ENCODE data around the gene UBE2L6. TPM values are rescaled to one million over a fixed set of nuclear protein-coding genes. Genes with fewer than 3 reads are reported as not detected.
A peak's percentile ranks its signal among the peaks of the same experiment; 100 is the strongest.
"Not testable (repeated sequence)": the region's sequence is repeated elsewhere in the genome, so short reads cannot be mapped to it uniquely, and the experiment has no call there.

UBE2L6 gene
- total RNA-seq, 3 donors from 2014 or later: 25.9 to 66.2 (median 48.1) TPM

GRCh38 chr11:57541169-57541568 lies 26.3 kb downstream of the UBE2L6 start:
- Histone ChIP-seq H3K9me3 (no peaks in the 10 kb centered on the region), H3K4me3 (no peak overlapping the region), H3K27ac (no peak overlapping the region), H3K4me1 (no peaks in the 10 kb centered on the region), H3K36me3 (no peaks in the 10 kb centered on the region), H3K27me3 (no peaks in the 10 kb centered on the region)
- intact Hi-C loops (cut with DNase I; ENCODE audit: low total_unique reads): no loop called here
- no peak for DNase-seq (ENCODE audit: low spot score in 2 of 2)
- TF ChIP-seq CTCF (IDR thresholded peaks at IDR 0.05) (no peak), POLR2A (IDR thresholded peaks at IDR 0.05) (no peak), POLR2AphosphoS5 (IDR thresholded peaks at IDR 0.05) (no peak)

GRCh38 chr11:57539342-57539741 lies 28.1 kb downstream of the UBE2L6 start:
- no peak for TF ChIP-seq POLR2AphosphoS5 (IDR thresholded peaks at IDR 0.05)
- no peak for TF ChIP-seq POLR2A (IDR thresholded peaks at IDR 0.05)
- TF ChIP-seq CTCF (IDR thresholded peaks at IDR 0.05): no peak
- Histone ChIP-seq H3K27me3 (no peaks in the 10 kb centered on the region), H3K4me1 (no peaks in the 10 kb centered on the region), H3K4me3 (no peak overlapping the region), H3K27ac (no peak overlapping the region), H3K36me3 (no peaks in the 10 kb centered on the region), H3K9me3 (no peaks in the 10 kb centered on the region)
- intact Hi-C loops (cut with DNase I; ENCODE audit: low total_unique reads): loop anchor here (2.0 to 5.0 kb wide), 2 partner anchors 61 to 622 kb away; no protein-coding TSS in a partner anchor
- no peak for DNase-seq (ENCODE audit: low spot score in 2 of 2)

- no peak for TF ChIP-seq POLR2AphosphoS5 (IDR thresholded peaks at IDR 0.05)
- no peak for TF ChIP-seq CTCF (IDR thresholded peaks at IDR 0.05)
- TF ChIP-seq POLR2A (IDR thresholded peaks at IDR 0.05): no peak
- Histone ChIP-seq H3K9me3 (no peaks in the 10 kb centered on the region), H3K4me3 (no peak within 1 kb of the TSS), H3K27me3 (no peaks in the 10 kb centered on the region), H3K27ac (no peak within 1 kb of the TSS), H3K36me3 (no peaks in the 10 kb centered on the region), H3K4me1 (no peaks in the 10 kb centered on the region)
- no peak for DNase-seq (ENCODE audit: low spot score in 2 of 2)
- intact Hi-C loops (cut with DNase I; ENCODE audit: low total_unique reads): loop anchor here (5.0 kb wide), 1 partner anchor 620 kb away; no protein-coding TSS in a partner anchor
These were observed 30.4 kb downstream of the UBE2L6 start, which contains the start of gene SMTNL1 for GRCh38 chr11:57536947-57537619. SMTNL1 (plus strand) TSS chr11:57537595; CDS start chr11:57542643, 5,048 bp downstream.

GRCh38 chr11:57534449-57534848 lies 33.0 kb downstream of the UBE2L6 start:
- H3K9me3 ChIP-seq; H3K36me3 ChIP-seq; H3K4me3 ChIP-seq; H3K27ac ChIP-seq; H3K27me3 ChIP-seq; intact Hi-C loops (cut with DNase I; ENCODE audit: low total_unique reads); H3K4me1 ChIP-seq; DNase-seq (ENCODE audit: low spot score in 2 of 2): not testable (repeated sequence)

GRCh38 chr11:57530596-57531507 lies 36.6 kb downstream of the UBE2L6 start, which contains the start of gene TIMM10:
TIMM10 (minus strand) TSS chr11:57530754; CDS start chr11:57530189, 565 bp downstream.
- intact Hi-C loops (cut with DNase I; ENCODE audit: low total_unique reads): no loop called here
- no peaks in the 10 kb centered on the region for H3K27me3 ChIP-seq
- H3K36me3 ChIP-seq: no peaks in the 10 kb centered on the region
- H3K4me1 ChIP-seq: peaks cover 0 to 5% of the 10 kb centered on the region in 2 donors
- TF ChIP-seq CTCF (IDR thresholded peaks at IDR 0.05): no peak
- TF ChIP-seq POLR2AphosphoS5 (IDR thresholded peaks at IDR 0.05): peak in 2 of 3 donors; percentile 39 to 67
- TF ChIP-seq POLR2A (IDR thresholded peaks at IDR 0.05): no peak
- peak within 1 kb of the TSS; percentile 60 to 79 (median 76) for H3K4me3 ChIP-seq
- no peaks in the 10 kb centered on the region for H3K9me3 ChIP-seq
- peak within 1 kb of the TSS; percentile 83 for H3K27ac ChIP-seq
- DNase-seq (ENCODE audit: low spot score in 2 of 2): peak; percentile 96 to 97

All from breast epithelium (tissue), 4 donors.